DND-41 (cell line): Measurements from ENCODE around the gene AAGAB.

Source experiments
- CTCF ChIP-seq: IDR thresholded peaks from 2 replicates; pipeline ENCODE4 v1.5.1; 2012; ENCODE audit warnings: borderline replicate concordance, low read length, moderate library complexity, mild to moderate bottlenecking; ENCODE audit not compliant: poor library complexity, severe bottlenecking; ENCODE audit errors: extremely low read depth
- EZH2 ChIP-seq: IDR thresholded peaks from 3 replicates; pipeline ENCODE4 v1.6.1; 2012; ENCODE audit warnings: borderline replicate concordance, low read depth, mild to moderate bottlenecking, moderate library complexity, low read length, inconsistent platforms; ENCODE audit not compliant: severe bottlenecking

GRCh38 chr15:67253101-67253500, 1.4 kb downstream of the AAGAB start:
- TF ChIP-seq EZH2: no peak
- TF ChIP-seq CTCF: no peak
